A549 (cell line): ENCODE measurements around the gene PLIN3. TPM values are rescaled to one million over a fixed set of nuclear protein-coding genes. Genes with fewer than 3 reads are reported as not detected.

Experiments
- ATOH8 ChIP-seq: fragments of 250-450 bp; sonication (Bioruptor Pico); IDR thresholded peaks from 2 replicates; pipeline ENCODE4 v1.5.0; 2020; ENCODE audit warnings: low read depth, mild to moderate bottlenecking, moderate library complexity
- CHD2 ChIP-seq: fragments of 150-350 bp; IDR thresholded peaks from 2 replicates; pipeline ENCODE4 v1.6.1; 2014; ENCODE audit warnings: low read length; ENCODE audit not compliant: partially characterized antibody
- CHD4 ChIP-seq: fragments of 200-600 bp; sonication (generic); IDR thresholded peaks from 2 replicates; pipeline ENCODE4 v1.6.1; 2016; ENCODE audit warnings: antibody characterized with exemption, mild to moderate bottlenecking, borderline replicate concordance
- CTCF ChIP-seq: fragments of >200 bp; sonication (Bioruptor Twin); formaldehyde crosslinking; IDR thresholded peaks from 3 replicates; pipeline ENCODE4 v1.5.1; 2016
- EHMT2 ChIP-seq: fragments of 200-600 bp; sonication (generic); IDR thresholded peaks from 2 replicates; pipeline ENCODE4 v1.6.1; 2016; ENCODE audit warnings: antibody characterized with exemption, low read depth, mild to moderate bottlenecking, moderate library complexity
- ELK1 ChIP-seq: fragments of 150-350 bp; IDR thresholded peaks from 2 replicates; pipeline ENCODE4 v1.6.1; 2014; ENCODE audit warnings: low read depth, mild to moderate bottlenecking, low read length
- FOXS1 ChIP-seq: fragments of 250-450 bp; sonication (Bioruptor Pico); IDR thresholded peaks from 2 replicates; pipeline ENCODE4 v1.5.0; 2020; ENCODE audit warnings: mild to moderate bottlenecking, moderate library complexity
- HDAC2 ChIP-seq: fragments of 200-600 bp; sonication (generic); IDR thresholded peaks from 2 replicates; pipeline ENCODE4 v1.6.1; 2016
- HOXA7 ChIP-seq: fragments of 250-450 bp; sonication (Bioruptor Pico); IDR thresholded peaks from 2 replicates; pipeline ENCODE4 v1.5.0; 2020; ENCODE audit warnings: mild to moderate bottlenecking, moderate library complexity
- HOXB5 ChIP-seq: fragments of 250-450 bp; sonication (Bioruptor Pico); IDR thresholded peaks from 2 replicates; pipeline ENCODE4 v1.5.0; 2020; ENCODE audit warnings: mild to moderate bottlenecking, moderate library complexity
- MAZ ChIP-seq: fragments of 150-350 bp; IDR thresholded peaks from 2 replicates; pipeline ENCODE4 v1.6.1; 2014; ENCODE audit warnings: antibody characterized with exemption, low read depth, low read length, borderline replicate concordance
- PHF8 ChIP-seq: fragments of 200-600 bp; sonication (generic); IDR thresholded peaks from 2 replicates; pipeline ENCODE4 v1.6.1; 2016; ENCODE audit warnings: low read depth, mild to moderate bottlenecking, antibody characterized with exemption, moderate library complexity, borderline replicate concordance
- RARB ChIP-seq: fragments of 250-450 bp; sonication (Bioruptor Pico); IDR thresholded peaks from 2 replicates; pipeline ENCODE4 v1.8.0; 2021; ENCODE audit warnings: mild to moderate bottlenecking, moderate library complexity
- SMC3 ChIP-seq: fragments of >200 bp; sonication (Bioruptor Twin); formaldehyde crosslinking; IDR thresholded peaks from 3 replicates; pipeline ENCODE4 v1.6.1; 2018; ENCODE audit warnings: inconsistent platforms
- polyA plus RNA-seq, 4 experiments: library from polyadenylated mRNA; depleted of rRNA in 3 of 4; stranded (reverse); fragments of >200 nt; fragmentation: RNase III in 1 of 4; extraction: RNeasy Plus Mini Kit Qiagen cat#74134 plus additional on column Dnase treatment in 1 of 4; gene quantifications; 2 replicates in 3 of 4; 3 replicates in 1 of 4; pipeline ENCODE4 v1.2.3, GENCODE V29; 2011 to 2017
- TF ChIP-seq, protein P1 (sequence below): fragments of >200 bp; sonication (Bioruptor Twin); formaldehyde crosslinking; IDR thresholded peaks from 3 replicates; pipeline ENCODE4 v1.6.1; 2016
- TF ChIP-seq, protein P2 (sequence below): fragments of 250-450 bp; sonication (Bioruptor Pico); IDR thresholded peaks from 2 replicates; pipeline ENCODE4 v1.5.0; 2021; ENCODE audit warnings: mild to moderate bottlenecking, moderate library complexity, borderline replicate concordance

Gene PLIN3
- polyA plus RNA-seq, 2 of the 4 experiments (the other 2 are of a cell fraction): 30.1 to 84.3 TPM

GRCh38 chr19:4791183-4792018 lies 76.1 kb downstream of the PLIN3 start, which contains the start of gene FEM1A (continued):
- peak; percentile 91 for TF ChIP-seq CTCF
- TF ChIP-seq, protein P1, sequence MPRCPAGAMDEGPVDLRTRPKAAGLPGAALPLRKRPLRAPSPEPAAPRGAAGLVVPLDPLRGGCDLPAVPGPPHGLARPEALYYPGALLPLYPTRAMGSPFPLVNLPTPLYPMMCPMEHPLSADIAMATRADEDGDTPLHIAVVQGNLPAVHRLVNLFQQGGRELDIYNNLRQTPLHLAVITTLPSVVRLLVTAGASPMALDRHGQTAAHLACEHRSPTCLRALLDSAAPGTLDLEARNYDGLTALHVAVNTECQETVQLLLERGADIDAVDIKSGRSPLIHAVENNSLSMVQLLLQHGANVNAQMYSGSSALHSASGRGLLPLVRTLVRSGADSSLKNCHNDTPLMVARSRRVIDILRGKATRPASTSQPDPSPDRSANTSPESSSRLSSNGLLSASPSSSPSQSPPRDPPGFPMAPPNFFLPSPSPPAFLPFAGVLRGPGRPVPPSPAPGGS: 0 out of 3 replicates have a peak, but pooled peaks have one; percentile 32
- no peak for TF ChIP-seq EHMT2
- TF ChIP-seq FOXS1 (CRISPR knock-in tag): peak; percentile 81
- TF ChIP-seq CHD2: no peak
- TF ChIP-seq CHD4: no peak
- peak; percentile 94 for TF ChIP-seq SMC3
- 0 out of 2 replicates have a peak, but pooled peaks have one; percentile 51 for TF ChIP-seq ATOH8 (CRISPR knock-in tag)
- TF ChIP-seq PHF8: peak; percentile 70
- no peak for TF ChIP-seq ELK1
- TF ChIP-seq HDAC2: peak; percentile 82; the same call in 1 of the 2 replicates
- TF ChIP-seq HOXA7 (CRISPR knock-in tag): no peak
- TF ChIP-seq HOXB5 (CRISPR knock-in tag): peak; percentile 64
- TF ChIP-seq RARB: no peak
- no peak; the same call in 1 of the 2 replicates for TF ChIP-seq MAZ
- TF ChIP-seq, protein P2, sequence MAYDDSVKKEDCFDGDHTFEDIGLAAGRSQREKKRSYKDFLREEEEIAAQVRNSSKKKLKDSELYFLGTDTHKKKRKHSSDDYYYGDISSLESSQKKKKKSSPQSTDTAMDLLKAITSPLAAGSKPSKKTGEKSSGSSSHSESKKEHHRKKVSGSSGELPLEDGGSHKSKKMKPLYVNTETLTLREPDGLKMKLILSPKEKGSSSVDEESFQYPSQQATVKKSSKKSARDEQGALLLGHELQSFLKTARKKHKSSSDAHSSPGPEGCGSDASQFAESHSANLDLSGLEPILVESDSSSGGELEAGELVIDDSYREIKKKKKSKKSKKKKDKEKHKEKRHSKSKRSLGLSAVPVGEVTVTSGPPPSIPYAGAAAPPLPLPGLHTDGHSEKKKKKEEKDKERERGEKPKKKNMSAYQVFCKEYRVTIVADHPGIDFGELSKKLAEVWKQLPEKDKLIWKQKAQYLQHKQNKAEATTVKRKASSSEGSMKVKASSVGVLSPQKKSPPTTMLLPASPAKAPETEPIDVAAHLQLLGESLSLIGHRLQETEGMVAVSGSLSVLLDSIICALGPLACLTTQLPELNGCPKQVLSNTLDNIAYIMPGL (CRISPR knock-in tag): no peak

Other genes starting within 250 kb of the PLIN3 start
- gene TNFAIP8L1, start 228.2 kb downstream of the PLIN3 start, polyA plus RNA-seq (2011; rRNA removed): 3.2 TPM in 2 replicates
- gene TNFAIP8L1, start 228.2 kb downstream of the PLIN3 start, polyA plus RNA-seq (2017; fragmentation: RNase III; extraction: RNeasy Plus Mini Kit Qiagen cat#74134 plus additional on column Dnase treatment): 4.9 to 5.9 TPM (median 5.4 TPM) in 3 replicates
- gene MYDGF, start 197.3 kb downstream of the PLIN3 start, polyA plus RNA-seq (2011; rRNA removed): 62.1 and 63.3 TPM in 2 replicates
- gene MYDGF, start 197.3 kb downstream of the PLIN3 start, polyA plus RNA-seq (2017; fragmentation: RNase III; extraction: RNeasy Plus Mini Kit Qiagen cat#74134 plus additional on column Dnase treatment): 101 to 107 TPM (median 104 TPM) in 3 replicates
- 10.1 and 16.3 TPM in 2 replicates for gene DPP9, start 143.8 kb downstream of the PLIN3 start, polyA plus RNA-seq (2011; rRNA removed)
- gene DPP9, start 143.8 kb downstream of the PLIN3 start, polyA plus RNA-seq (2017; fragmentation: RNase III; extraction: RNeasy Plus Mini Kit Qiagen cat#74134 plus additional on column Dnase treatment): 52.8 to 65.9 TPM (median 53.5 TPM) in 3 replicates
- gene FEM1A, start 75.9 kb downstream of the PLIN3 start, polyA plus RNA-seq (2011; rRNA removed): 3.2 and 3.5 TPM in 2 replicates
- gene FEM1A, start 75.9 kb downstream of the PLIN3 start, polyA plus RNA-seq (2017; fragmentation: RNase III; extraction: RNeasy Plus Mini Kit Qiagen cat#74134 plus additional on column Dnase treatment): 4.0 to 4.1 TPM (median 4.0 TPM) in 3 replicates
- 0.78 and 2.0 TPM in 2 replicates for gene TICAM1, start 36.0 kb downstream of the PLIN3 start, polyA plus RNA-seq (2011; rRNA removed)
- gene TICAM1, start 36.0 kb downstream of the PLIN3 start, polyA plus RNA-seq (2017; fragmentation: RNase III; extraction: RNeasy Plus Mini Kit Qiagen cat#74134 plus additional on column Dnase treatment): 3.8 to 4.0 TPM (median 3.9 TPM) in 3 replicates
- not detected in 2 replicates for gene ARRDC5, start 35.2 kb upstream of the PLIN3 start, polyA plus RNA-seq (2011; rRNA removed)
- not detected in 3 replicates for gene ARRDC5, start 35.2 kb upstream of the PLIN3 start, polyA plus RNA-seq (2017; fragmentation: RNase III; extraction: RNeasy Plus Mini Kit Qiagen cat#74134 plus additional on column Dnase treatment)
- 7.2 and 8.5 TPM in 2 replicates for gene UHRF1, start 41.8 kb upstream of the PLIN3 start, polyA plus RNA-seq (2011; rRNA removed)
- gene UHRF1, start 41.8 kb upstream of the PLIN3 start, polyA plus RNA-seq (2017; fragmentation: RNase III; extraction: RNeasy Plus Mini Kit Qiagen cat#74134 plus additional on column Dnase treatment): 50.6 to 52.7 TPM (median 52.3 TPM) in 3 replicates
- gene KDM4B, start 101.4 kb upstream of the PLIN3 start, polyA plus RNA-seq (2011; rRNA removed): 3.0 and 3.2 TPM in 2 replicates
- 4.3 to 4.6 TPM (median 4.6 TPM) in 3 replicates for gene KDM4B, start 101.4 kb upstream of the PLIN3 start, polyA plus RNA-seq (2017; fragmentation: RNase III; extraction: RNeasy Plus Mini Kit Qiagen cat#74134 plus additional on column Dnase treatment)